H1 (cell line): ENCODE results near the gene MAP2K2. TPM values are rescaled to one million over a fixed set of nuclear protein-coding genes. Genes with fewer than 3 reads are reported as not detected.

Experiments used
- CBX5 ChIP-seq: fragments of 300-800, 300-1000 bp; sonication (generic); IDR thresholded peaks from 2 replicates; pipeline ENCODE4 v1.7.1; 2016; ENCODE audit warnings: antibody characterized with exemption, low read length, low read depth
- KDM5A ChIP-seq: fragments of 200-600 bp; IDR thresholded peaks from 2 replicates; pipeline ENCODE4 v1.7.1; 2012; ENCODE audit warnings: mild to moderate bottlenecking, low read length, inconsistent platforms, mixed read lengths
- POU5F1 ChIP-seq: IDR thresholded peaks from 2 replicates; pipeline ENCODE4 v1.6.1; 2011; ENCODE audit warnings: low read depth, mild to moderate bottlenecking, low read length, moderate library complexity
- polyA plus RNA-seq, 7 experiments: library from polyadenylated mRNA; depleted of rRNA in 3 of 7; stranded (reverse) in 5 of 7; unstranded in 2 of 7; fragments of >200 nt in 5 of 7; fragments of 200-250 nt in 2 of 7; gene quantifications; 1 replicate in 5 of 7; 2 replicates in 1 of 7; 4 replicates in 1 of 7; pipeline versions ENCODE4 v1.2.1 to v1.2.3, GENCODE V29; 2011 to 2013; ENCODE audit warnings: missing spikeins in 2 of 7, mixed read lengths in 2 of 7
- total RNA-seq: library from RNA; stranded (reverse); fragmentation: NEBNext Ultra II Directional; extraction: Animal tissue kit (Norgen Biotek cat#: 25700); gene quantifications from 2 replicates; pipeline ENCODE4 v1.2.1, GENCODE V29; 2021

MAP2K2 gene
- total and polyA plus RNA-seq, 2 of the 8 experiments (the other 6 are each of a cell fraction or from before 2014, with no cell fraction given), result 111 to 162 TPM

GRCh38 chr19:4077800-4078684 is 45.9 kb downstream of the MAP2K2 start (continued):
- TF ChIP-seq KDM5A (no peak), CBX5 (no peak), POU5F1 (no peak)
